OCI-M1 (cell line): Measurements from ENCODE around the gene ITPR3.
A peak's percentile ranks its signal among the peaks of the same experiment; 100 is the strongest.

Source experiments
- DNase-seq: peaks from one replicate; lab custom pipeline; 2025; lab: John Stamatoyannopoulos, UW

ITPR3 gene

DNA sequence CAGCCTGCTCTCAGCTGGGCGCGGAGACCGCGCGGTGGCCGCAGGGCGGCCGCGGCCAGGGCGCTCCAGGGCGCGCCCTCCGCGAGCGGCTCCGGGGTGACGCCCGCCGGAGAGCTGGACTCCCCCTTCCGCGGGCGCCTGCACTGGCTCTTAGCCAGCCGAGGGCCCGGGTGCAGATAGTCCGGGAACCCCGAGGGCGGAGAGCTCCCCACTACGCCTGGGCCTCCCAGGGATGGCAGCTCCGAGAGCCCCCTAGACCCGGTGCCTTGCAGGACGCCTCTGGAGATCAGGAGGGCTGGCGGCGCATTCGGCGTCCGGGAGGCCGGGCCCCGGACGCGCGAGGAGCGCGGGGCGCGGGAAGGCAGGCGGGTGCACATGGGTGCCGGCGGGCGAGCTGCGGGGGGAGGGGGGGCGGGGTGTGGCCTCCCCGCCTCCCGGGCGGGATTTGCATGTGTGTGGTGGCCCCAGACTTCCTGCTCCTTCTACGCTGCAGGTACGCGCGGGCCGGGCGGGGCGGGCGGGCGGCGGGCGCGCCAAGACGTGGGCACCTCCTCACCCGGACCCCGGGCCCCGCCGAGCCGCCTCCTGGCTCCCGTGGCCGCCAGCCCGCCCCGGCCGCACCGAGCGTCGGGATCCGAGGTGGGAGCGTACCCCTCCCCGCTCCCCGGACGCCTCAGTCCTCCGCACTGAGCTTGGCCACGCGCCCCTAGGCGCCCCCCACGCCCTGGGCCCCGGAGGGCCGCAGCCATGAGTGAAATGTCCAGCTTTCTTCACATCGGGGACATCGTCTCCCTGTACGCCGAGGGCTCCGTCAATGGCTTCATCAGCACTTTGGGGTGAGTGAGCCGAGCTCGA, at the start of gene ITPR3:
Gene ITPR3, plus strand, starts transcription at position 467 of the 855 bp plus-strand sequence. Its CDS starts 281 bp downstream, at position 748.
- DNase-seq = no peak

DNA sequence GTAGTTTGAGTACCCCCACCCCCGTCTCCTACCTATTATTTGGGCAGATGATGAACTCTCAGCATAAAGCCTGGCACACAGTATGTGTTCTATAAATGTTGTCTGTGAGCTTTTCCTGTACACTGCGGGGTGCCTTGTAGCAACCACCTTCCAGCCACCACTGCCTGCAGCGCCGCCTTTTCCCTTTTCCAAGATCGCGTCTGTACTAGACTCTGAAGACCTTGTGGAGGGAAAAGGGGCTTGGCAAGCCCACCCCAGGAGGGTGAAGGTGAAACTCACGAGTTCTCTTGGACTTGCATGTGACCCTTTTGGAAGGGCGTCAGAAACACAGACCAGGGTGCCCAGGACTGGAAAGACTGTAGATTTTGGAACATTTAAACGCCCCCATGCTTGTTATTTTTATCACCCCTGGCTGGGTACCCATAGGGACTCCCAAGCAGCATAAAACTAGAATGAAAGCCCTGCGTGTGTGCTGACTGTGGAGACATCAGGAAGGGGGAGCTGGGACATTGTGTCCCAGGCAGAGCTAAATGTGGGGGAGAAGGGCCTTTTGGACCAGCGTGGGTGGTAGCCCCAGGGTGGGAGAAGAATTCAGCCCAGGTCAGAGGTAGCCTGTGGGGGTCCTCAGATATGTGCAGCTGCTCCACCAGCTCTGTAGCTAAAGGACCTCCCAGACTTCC, 49.3 kb upstream of the ITPR3 start:
- DNase-seq = no peak

DNA sequence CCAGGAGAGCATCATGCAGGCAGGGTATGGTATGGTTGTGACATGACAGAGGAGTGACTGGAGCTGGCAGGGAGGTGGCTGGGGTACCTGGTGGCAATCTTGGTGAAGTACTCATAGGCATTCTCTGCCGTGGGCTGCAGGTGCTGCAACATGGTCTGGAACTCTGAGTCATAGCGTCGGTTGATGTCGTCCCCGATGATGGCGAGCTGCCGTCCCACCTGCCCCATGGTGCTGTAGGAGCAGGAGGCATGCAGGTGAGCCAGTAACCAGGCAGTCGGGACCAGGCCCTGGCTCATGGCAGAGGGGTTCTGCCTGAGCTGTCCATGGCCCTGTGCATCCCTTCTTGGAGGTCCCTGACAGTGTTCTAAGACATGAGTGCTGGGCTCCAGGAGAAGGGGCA, 45.9 kb upstream of the ITPR3 start:
- DNase-seq = no peak

DNA sequence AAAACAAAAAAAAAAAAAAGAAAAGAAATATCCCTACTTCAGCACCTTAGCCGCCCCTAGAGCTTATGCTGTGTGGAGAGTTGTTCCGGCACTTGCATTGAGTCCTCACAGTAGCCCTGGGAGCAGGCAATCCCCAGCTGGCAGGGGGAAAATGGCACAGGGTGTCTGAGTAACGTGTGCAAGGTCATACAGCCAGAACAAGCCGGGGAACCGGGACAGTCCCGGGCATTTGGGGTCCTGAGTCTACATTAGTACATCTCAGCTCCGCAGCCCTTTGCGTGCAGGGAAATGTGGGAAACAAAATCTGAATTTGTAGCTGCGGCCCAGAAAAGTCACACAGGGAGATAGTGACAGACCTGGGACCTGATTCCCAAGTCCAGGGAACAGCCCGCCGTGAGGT, 44.5 kb upstream of the ITPR3 start:
- DNase-seq = no peak

DNA sequence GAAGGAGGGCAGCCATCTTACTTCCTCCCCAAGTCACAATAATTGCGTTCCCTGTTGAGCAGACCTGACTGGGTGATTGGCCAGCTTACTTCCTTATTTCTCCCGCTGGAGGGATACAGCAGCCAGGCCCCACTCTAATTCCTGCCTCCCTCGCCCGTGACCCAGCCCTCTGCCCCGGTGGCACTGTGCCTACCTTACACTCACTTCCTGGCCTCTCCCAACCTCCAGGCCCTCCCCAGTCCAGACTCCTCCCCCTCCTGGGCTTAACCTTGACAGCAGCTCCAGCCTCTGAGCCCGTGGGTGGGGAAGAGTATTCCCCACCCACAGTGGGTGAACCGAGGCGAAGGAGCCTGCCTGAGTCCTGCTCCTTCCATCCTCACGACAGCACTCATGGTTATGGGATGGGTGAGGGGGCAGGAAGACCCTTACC, 44.0 kb upstream of the ITPR3 start:
- peak; percentile 22 for DNase-seq

DNA sequence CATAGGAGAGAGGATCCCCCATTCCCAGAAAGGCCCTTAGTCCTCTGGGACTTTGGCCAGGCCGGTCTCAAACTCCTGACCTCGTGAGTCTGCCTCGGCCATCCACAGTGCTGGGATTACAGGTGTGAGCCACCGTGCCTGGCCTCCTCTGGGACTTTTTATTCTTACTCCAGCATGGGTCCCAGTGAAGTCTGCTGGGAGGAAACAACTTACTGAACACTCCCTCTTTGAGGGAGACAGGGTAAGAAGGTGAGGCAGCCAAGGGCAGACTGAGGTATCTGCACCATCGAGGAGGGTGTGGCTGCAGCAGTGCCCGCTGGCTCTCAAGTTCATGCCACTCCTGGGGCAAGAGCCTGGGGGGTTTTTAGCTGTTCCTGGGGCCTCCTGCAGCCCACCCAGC, 43.4 kb upstream of the ITPR3 start:
- DNase-seq = no peak

DNA sequence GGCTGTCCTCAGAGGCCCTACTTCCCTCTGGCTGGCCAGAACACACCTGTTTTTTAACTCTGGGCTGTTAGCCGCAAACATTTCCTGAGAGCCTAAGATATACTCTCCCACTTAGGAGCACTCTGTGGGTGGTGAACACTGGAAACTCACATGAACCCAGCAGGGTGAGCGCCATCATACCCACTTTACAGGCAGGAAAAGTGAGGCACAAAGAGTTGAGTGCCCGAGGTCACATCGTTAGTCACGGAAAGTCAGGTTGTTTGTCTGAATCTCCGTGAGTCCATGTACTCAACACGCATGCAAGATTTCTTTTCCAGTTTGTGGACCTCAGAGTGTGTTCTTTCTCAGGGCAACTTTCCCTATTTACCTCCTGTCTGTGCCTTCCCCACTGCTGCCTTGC, 43.0 kb upstream of the ITPR3 start:
- DNase-seq = no peak

DNA sequence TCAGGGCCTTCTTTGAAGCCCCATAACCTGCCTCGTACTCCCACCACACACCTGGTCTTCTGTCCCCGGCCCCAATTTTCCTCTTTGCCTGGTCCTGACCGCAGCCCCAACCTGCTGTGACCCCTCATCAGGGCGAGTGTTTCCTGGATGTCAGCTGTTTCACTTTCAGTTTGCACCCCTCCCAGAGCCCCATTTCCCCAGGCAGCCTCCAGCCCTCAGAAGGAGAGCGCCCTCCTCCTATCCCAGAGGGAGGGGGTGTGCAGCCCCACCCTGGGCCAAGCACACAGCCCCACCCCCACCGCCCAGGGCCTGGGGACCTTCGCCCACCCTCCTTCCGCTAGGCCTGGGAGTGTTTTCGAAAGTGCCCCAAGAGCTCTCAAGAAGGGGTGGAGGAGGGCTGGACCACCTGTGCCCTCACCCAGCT, 42.5 kb upstream of the ITPR3 start:
- peak; percentile 79 for DNase-seq

DNA sequence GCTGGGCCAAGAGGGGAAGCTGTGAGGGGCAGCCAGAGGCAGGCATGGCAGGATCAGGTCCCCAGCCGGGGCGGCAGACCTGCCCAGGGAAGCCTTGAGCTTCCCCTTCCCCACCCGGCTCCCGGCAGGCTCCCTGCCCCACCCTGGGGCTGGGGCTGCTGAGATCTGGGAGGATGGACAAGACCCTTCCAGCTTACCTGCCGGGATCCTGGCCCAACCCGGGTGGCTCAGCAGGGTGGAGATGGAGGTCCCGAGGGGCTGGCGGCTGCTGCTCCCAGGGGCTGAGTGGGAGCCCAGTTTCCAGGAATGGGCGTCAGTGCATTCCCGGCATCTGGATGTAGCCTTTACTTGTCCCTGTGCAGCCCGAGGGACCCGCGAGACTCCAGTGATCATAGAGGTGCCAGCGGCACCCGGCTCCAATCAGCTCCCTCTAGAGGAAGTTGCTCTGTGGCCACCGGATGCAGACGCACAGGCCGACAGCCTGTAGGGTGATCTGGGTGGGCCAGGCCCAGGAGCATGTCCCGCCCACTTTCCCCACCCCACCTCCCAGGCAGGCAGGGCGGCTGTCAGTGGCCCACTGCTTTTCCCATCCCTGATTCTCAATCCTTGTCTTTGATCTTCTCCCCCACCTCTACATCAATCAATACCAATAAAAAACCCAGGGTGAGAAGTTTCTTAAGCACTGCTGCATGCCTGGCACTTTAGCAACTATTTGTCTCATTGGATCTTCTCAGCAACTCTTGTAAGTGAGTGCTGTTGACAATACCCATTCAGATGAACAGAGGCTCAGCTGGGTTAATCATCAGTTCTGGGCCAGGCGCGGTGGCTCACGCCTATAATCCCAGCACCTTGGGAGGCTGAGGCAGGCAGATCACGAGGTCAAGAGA, 41.1 kb upstream of the ITPR3 start, which contains the start of gene BAK1:
Gene BAK1, minus strand, starts transcription at position 449 of the 887 bp plus-strand sequence. CDS start 2,672 bp downstream, outside the sequence.
- DNase-seq = peak; percentile 97

DNA sequence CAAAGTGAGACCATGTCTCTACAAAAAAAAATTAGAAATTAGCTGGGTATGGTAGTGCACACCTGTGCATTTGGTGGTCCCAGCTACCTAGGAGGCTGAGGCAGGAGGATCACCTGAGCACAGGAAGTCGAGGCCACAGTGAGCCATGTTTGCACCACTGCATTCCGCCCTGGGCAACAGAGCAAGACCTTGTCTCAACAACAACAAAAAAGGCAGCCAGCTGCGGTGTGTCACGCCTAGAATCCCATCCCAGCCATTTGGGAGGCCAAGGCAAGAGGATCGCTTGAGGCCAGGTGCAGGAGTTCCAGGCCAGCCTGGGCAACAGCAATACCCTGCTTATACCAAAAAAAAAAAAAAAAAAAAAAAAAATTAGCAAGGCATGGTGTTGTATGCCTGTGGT, 39.9 kb upstream of the ITPR3 start:
- DNase-seq = no peak

DNA sequence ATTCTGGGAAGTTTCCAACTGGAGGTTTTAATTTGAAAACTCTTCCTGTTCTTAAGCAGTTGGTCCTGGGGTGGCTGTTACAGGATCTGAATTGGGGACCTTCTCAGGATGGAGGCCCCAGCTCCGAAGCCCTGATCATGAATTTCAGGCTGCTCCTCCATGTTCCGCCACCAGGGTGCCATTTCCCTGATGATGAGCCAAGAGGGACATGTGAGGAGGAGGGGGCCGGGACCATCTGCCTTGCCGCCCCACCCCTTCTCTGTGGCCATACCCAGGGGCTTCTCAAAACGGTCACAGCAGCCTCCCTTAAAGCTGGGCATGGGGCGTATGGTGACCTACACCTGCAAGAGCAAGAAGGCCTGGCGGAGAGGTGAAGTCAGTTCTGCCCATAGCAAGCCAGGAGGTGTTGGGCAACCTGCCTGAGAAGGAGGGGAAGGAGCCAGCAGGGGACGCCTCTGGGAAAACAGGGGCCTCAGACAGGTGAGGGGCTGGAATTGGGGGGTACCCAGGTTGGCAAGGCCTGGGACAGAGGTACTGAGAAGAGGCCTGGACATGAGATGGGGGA, 37.4 kb upstream of the ITPR3 start:
- peak; percentile 15 for DNase-seq

DNA sequence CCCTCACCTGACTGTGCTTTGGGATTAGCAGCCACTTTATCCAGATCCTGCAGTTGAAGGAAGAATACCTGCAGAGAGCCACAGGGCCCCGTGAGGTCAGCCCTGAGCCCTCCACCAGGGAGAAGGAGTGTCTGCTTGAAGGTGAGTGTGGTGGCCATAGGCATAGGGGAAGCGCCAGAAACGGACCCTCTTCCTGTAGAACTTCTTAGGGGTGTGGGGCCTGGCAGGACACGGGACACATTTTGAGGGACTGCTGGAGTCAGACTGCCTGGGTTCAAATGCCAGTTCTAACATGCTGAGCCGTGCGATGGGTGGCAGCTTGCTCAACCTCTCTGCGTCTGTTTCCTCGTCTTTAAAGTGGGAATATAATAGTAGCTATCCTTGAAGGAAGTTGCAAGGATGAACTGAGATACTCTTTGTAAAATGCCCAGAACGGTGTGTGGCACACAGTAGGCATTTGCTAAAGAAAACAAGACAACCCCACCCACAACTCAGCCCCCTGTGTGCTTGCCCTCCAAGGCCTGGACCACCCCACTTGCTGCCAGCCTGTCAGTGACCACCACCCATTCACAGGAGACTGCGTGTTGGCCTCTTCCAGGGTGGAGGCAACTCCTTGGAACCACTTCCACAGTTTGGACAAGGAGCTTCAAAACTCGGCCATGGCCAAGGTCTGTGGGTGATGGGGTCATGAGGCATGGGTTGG, 36.3 kb upstream of the ITPR3 start:
- no peak for DNase-seq

DNA sequence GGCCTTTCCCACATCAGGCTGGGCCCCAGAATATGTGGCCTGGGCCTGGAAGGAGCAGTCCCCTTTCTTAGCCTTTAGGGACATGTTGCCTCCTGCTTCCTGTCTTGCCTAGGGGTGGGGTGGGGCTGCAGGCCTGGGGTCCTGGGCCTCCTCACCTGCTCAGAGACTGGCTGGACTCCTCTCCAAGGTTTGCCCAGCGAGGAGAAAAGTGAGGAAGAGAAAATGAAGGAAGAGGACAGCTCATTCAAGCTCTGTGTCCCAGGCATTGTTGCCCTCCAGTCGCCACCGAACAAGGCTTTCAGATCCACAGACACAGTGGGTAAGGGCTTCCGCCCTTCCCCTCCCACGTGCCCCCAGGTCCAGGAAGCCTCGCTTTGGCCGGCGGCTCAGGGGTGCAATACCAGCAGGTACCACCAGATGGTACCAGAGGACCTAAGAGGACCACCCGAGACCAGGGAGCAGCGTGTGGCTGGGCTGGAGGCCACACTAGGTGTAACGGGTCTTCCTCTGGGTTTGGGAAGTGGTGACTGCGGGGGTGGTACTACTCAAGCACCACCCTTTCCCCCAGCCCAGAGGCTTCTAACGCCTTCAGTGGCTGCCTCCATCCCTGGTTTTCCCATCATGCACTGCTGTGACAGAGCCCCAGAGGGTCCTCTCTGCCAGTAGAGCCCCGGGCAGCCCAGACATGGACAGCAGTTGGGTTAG, 35.6 kb upstream of the ITPR3 start:
- DNase-seq = peak; percentile 92

DNA sequence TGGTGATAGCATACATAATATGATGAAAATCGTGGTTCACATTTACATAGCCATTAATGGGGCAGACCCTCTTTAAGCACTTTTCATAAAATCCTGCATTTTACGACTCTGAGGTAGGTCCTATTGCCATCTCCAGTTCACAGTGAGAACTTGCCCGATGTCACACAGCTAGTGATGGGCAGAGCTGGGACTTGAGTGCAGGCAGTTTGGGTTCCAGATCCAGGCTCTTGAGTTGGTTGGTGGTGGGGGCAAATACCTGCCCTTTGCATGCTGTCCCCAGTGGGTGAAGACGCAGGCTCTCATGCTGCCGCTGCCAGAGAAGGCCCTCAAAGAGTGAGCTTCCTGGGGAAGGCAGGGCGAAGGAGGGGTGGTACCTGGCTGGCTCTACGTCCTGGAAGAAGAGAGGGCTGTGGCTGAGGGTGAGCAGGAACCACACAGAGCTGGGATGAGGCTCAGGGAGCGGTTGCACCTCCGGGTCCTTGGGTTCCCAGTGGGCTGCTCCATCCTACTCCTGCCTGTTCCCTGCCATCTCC, 34.9 kb upstream of the ITPR3 start:
- DNase-seq = no peak

DNA sequence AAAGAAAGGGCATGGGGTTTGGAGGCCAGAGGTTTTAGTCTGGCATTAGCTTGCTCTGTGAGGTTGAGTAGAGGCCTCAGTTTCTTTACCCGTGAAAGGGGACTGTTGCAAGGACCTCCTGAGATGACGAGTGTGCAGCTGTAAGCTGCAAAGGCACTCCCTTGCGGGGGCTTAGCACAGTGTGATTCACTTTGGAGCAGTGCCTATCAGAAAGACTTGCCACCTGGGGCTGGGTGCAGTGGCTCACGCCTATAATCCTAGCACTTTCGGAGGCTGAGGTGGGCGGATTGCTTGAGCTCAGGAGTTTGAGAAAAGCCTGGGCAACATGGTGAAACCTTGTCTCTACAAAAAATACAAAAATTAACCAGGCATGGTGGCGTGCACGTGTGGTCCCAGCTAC, 33.6 kb upstream of the ITPR3 start:
- no peak for DNase-seq

DNA sequence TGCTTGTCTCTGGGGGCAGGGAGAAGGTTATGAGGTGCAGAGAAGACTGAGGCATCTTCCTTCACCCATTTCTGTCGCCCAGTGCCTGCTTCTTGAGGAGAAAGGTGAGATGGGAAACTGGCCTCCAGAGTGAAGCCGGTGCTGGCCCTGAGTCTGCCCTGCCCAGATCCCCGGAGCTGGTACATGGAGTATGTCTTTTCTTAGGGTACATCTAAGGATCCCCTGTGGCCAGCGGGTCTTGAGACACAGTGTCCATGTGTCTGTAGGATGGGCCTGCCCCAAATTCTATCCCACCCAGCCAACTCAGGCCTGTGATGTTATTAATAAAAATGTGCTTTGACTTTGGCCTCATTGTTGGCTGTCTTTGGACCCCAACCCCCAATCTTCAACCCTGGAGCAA, 32.2 kb upstream of the ITPR3 start:
- no peak for DNase-seq

DNA sequence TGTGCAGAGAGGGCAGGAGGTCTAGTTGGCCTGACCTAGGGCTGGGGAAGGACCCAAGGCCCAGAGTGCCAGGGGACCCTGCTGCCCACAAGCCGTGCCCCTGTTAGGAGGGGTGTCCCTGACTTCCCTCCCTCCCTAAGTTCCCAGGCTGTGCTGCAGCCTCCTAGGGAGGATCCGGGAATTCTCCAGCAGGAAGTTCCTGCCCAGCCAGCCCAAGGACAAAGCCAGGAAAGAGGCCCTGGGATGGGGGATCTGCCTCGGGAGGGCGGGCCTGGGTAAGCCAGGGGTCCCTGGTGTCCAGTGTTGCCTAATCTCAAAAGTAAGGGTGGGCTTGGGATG, 31.8 kb upstream of the ITPR3 start:
- DNase-seq = no peak

DNA sequence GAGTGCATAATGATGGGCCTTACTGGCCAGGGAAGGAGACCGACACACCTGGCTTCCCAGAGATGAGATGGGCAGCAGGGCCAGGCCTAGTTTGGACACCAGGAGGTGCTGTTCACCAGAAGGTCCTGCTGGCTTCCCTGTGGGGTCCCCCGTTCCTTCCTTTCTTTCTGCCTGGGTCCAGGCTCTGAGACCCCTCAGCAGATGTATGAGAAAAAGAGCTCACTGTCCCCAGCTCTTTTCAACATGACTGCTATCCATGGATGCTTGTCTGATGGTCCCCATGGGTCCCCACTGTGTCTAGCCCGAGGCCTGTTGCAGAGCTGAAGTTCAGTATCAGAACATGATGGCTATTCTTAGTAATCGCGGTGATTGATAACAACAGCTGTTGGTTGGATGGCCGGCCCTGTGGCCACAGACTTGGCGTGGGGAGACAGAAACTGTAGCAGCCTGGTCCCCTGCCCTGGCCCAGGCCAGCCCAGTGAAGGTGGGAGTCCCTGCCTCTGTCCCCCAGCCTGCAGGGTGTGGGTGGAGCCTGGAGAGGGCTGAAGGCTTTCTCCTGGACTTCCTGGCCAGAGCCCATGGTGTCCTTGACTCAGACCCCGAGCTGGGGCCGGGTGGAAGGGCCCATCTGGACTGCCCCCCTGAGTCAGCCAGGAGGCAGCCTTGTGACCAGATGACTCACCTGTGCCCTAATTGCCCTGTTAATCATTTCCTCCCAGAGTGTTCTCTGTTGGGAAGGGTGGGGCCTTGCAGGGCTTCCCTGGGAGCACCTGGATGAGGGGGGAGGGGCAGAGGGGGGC, 31.2 kb upstream of the ITPR3 start:
- peak; percentile 76 for DNase-seq

DNA sequence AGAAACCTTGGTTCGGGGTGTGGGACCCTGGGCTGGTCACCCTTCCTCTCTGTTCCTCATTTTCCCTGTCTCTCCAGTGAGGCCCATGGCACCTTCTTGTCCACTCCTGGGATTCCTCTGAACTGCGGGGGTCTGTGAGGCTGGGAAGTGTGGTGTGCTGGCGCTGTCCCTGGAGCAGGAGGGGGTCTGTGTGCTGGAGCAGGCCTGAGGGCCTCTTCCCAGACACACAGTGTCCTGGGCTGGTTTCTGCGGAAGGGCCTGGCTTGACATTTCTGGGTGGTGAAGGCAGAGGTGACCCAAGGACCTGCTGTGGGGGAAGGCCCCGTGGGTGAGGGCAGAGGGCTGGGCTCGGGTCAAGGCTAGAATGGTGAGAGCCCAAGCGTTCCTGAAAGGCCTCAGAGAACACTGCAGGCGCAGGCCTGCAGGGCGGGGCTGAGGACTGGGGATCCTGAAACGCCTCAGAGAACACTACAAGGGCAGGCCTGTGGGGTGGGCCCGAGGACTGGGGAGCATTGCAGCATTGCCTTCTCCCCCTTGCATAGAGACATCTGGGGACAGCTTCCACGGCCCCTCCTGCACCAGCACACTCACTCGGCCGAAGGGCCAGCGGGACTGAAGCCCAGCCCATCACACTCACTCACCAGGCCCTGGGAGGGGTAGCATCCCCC, 30.5 kb upstream of the ITPR3 start:
- no peak for DNase-seq
